ENCODE measurements around the gene NEBL. TPM values are rescaled to one million over a fixed set of nuclear protein-coding genes. Genes with fewer than 3 reads are reported as not detected.

The NEBL gene, protein sequence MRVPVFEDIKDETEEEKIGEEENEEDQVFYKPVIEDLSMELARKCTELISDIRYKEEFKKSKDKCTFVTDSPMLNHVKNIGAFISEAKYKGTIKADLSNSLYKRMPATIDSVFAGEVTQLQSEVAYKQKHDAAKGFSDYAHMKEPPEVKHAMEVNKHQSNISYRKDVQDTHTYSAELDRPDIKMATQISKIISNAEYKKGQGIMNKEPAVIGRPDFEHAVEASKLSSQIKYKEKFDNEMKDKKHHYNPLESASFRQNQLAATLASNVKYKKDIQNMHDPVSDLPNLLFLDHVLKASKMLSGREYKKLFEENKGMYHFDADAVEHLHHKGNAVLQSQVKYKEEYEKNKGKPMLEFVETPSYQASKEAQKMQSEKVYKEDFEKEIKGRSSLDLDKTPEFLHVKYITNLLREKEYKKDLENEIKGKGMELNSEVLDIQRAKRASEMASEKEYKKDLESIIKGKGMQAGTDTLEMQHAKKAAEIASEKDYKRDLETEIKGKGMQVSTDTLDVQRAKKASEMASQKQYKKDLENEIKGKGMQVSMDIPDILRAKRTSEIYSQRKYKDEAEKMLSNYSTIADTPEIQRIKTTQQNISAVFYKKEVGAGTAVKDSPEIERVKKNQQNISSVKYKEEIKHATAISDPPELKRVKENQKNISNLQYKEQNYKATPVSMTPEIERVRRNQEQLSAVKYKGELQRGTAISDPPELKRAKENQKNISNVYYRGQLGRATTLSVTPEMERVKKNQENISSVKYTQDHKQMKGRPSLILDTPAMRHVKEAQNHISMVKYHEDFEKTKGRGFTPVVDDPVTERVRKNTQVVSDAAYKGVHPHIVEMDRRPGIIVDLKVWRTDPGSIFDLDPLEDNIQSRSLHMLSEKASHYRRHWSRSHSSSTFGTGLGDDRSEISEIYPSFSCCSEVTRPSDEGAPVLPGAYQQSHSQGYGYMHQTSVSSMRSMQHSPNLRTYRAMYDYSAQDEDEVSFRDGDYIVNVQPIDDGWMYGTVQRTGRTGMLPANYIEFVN
- 3.2 and 8.3 TPM in 2 replicates for total RNA-seq

GRCh38 chr10:20897146-20897825 is at the start of gene NEBL:
TSS of gene NEBL (minus strand) at chr10:20897311. CDS start at chr10:20897205, 106 bp downstream.

Data from cardiac atrium fibroblast (primary cell).